Smooth muscle cell (in vitro differentiated cells): ENCODE measurements around the gene BTBD9. TPM values are rescaled to one million over a fixed set of nuclear protein-coding genes. Genes with fewer than 3 reads are reported as not detected.
A peak's percentile ranks its signal among the peaks of the same experiment; 100 is the strongest.

ENCODE experiments used
- DNase-seq: peaks from one replicate; lab custom pipeline; 2025; ENCODE audit not compliant: unreplicated experiment; lab: John Stamatoyannopoulos, UW
- H2AFZ ChIP-seq: fragments of 200-600 bp; sonication (generic); 2 replicates; pipeline ENCODE4 v1.6.0; 2016; ENCODE audit warnings: antibody characterized with exemption, low read depth, mild to moderate bottlenecking
- H3F3A ChIP-seq: fragments of 200-600 bp; sonication (generic); 2 replicates; pipeline ENCODE4 v1.6.0; 2017; ENCODE audit warnings: antibody characterized with exemption, low read depth
- H3K27ac ChIP-seq: fragments of 200-600 bp; sonication (generic); 2 replicates; pipeline ENCODE4 v1.5.1; 2016; ENCODE audit warnings: low read depth, mild to moderate bottlenecking
- H3K27me3 ChIP-seq: fragments of 200-600 bp; sonication (generic); 2 replicates; pipeline ENCODE4 v1.6.1; 2016; ENCODE audit warnings: low read depth, mild to moderate bottlenecking
- H3K36me3 ChIP-seq: fragments of 200-600 bp; sonication (generic); 2 replicates; pipeline ENCODE4 v1.5.1; 2016; ENCODE audit warnings: low read depth
- H3K4me1 ChIP-seq: fragments of 200-600 bp; sonication (generic); 2 replicates; pipeline ENCODE4 v1.5.1; 2016; ENCODE audit warnings: low read depth
- H3K4me2 ChIP-seq: fragments of 200-600 bp; sonication (generic); 2 replicates; pipeline ENCODE4 v1.6.0; 2016; ENCODE audit warnings: mild to moderate bottlenecking
- H3K4me3 ChIP-seq: fragments of 200-600 bp; sonication (generic); 2 replicates; pipeline ENCODE4 v1.5.1; 2016; ENCODE audit warnings: mild to moderate bottlenecking
- H3K79me2 ChIP-seq: fragments of 200-600 bp; sonication (generic); 2 replicates; pipeline ENCODE4 v1.6.0; 2016; ENCODE audit warnings: low read depth, mild to moderate bottlenecking
- H3K9ac ChIP-seq: fragments of 200-600 bp; sonication (generic); 2 replicates; pipeline ENCODE4 v1.6.0; 2016; ENCODE audit warnings: low read depth
- H3K9me3 ChIP-seq: fragments of 200-600 bp; sonication (generic); replicated peaks from 2 replicates; pipeline ENCODE4 v1.5.1; 2016; ENCODE audit warnings: low read depth
- H4K20me1 ChIP-seq: fragments of 200-600 bp; sonication (generic); 2 replicates; pipeline ENCODE4 v1.6.0; 2016; ENCODE audit warnings: low read depth
- WGBS: methylation state at CpG from one replicate; pipeline ENCODE4 v1.1.7; 2016; ENCODE audit warnings: low lambda C conversion rate; 5-methylcytosine and 5-hydroxymethylcytosine counted together
- polyA plus RNA-seq: library from polyadenylated mRNA; unstranded; fragments of >200 nt; fragmentation: Nextera tagmentation; extraction: Ambion mirVana; gene quantifications from 2 replicates; pipeline ENCODE4 v1.2.1, GENCODE V29; 2016
- total RNA-seq: library from RNA; depleted of rRNA; stranded (reverse); fragments of >200 nt; gene quantifications from 2 replicates; pipeline ENCODE4 v1.2.3, GENCODE V29; 2014
- TF ChIP-seq, protein P1 (sequence below): fragments of 200-600 bp; sonication (generic); IDR thresholded peaks from 2 replicates; pipeline ENCODE4 v1.5.1; 2017; ENCODE audit warnings: borderline replicate concordance, mild to moderate bottlenecking, antibody characterized with exemption; ENCODE audit not compliant: insufficient read depth, poor library complexity, severe bottlenecking

Gene BTBD9
- total and polyA plus RNA-seq, 2 experiments from 2014 or later, result 5.6 to 12.5 TPM

DNA sequence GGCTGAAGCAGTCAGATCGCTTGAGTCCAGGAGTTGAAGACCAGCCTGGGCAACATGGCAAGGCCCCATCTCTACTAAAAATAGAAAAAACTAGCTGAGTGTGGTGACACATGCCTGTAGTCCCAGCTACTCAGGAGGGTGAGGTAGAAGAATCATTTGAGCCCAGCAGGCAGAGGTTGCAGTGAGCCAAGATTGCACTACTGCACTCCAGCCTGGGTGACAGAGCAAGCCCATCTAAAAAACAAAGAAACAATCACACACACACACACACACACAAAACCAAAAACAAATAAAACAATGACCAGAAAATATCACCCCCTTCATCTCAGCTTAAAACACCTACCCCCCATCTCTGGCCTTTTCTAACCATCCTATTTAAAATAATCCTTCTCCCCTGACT is 68.0 kb downstream of the BTBD9 start:
- 86% methylated on average over 1 of the region's 1 CpG for WGBS
- Histone ChIP-seq H3K79me2 (no peaks in the 10 kb centered on the region), H4K20me1 (no peaks in the 10 kb centered on the region), H2AFZ (no peak overlapping the region), H3K36me3 (no peaks in the 10 kb centered on the region), H3K4me2 (no peak overlapping the region), H3K4me1 (no peaks in the 10 kb centered on the region), H3K27ac (no peak overlapping the region), H3F3A (no peaks in the 10 kb centered on the region), H3K9ac (no peak overlapping the region), H3K4me3 (no peak overlapping the region), H3K27me3 (no peaks in the 10 kb centered on the region), H3K9me3 (no peaks in the 10 kb centered on the region)
- DNase-seq, result no peak
- TF ChIP-seq, protein P1, sequence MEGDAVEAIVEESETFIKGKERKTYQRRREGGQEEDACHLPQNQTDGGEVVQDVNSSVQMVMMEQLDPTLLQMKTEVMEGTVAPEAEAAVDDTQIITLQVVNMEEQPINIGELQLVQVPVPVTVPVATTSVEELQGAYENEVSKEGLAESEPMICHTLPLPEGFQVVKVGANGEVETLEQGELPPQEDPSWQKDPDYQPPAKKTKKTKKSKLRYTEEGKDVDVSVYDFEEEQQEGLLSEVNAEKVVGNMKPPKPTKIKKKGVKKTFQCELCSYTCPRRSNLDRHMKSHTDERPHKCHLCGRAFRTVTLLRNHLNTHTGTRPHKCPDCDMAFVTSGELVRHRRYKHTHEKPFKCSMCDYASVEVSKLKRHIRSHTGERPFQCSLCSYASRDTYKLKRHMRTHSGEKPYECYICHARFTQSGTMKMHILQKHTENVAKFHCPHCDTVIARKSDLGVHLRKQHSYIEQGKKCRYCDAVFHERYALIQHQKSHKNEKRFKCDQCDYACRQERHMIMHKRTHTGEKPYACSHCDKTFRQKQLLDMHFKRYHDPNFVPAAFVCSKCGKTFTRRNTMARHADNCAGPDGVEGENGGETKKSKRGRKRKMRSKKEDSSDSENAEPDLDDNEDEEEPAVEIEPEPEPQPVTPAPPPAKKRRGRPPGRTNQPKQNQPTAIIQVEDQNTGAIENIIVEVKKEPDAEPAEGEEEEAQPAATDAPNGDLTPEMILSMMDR, result no peak

DNA sequence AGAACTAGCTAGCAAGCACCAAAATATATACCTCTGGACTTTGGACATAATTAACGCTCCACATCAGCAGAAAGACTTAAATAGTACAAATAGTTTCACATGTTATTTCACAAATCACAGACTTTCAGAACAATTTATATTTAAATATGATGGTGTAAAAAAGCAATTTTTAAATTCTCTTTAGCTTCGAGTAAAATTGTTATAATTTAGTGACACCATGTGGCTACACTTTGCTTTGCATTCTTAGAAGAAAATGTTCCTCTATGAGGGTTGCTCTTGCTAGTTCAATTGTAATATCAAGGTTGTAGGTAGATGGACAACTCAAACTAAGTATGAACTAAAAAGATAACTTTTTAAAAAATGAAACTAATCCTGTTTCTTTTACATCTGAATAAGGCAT is 69.0 kb downstream of the BTBD9 start:
- Histone ChIP-seq H3K27ac (no peak overlapping the region), H3K36me3 (no peaks in the 10 kb centered on the region), H4K20me1 (no peaks in the 10 kb centered on the region), H3F3A (no peaks in the 10 kb centered on the region), H3K79me2 (no peaks in the 10 kb centered on the region), H3K9me3 (no peaks in the 10 kb centered on the region), H2AFZ (no peak overlapping the region), H3K9ac (no peak overlapping the region), H3K4me3 (no peak overlapping the region), H3K27me3 (no peaks in the 10 kb centered on the region), H3K4me2 (no peak overlapping the region), H3K4me1 (no peaks in the 10 kb centered on the region)
- 67% methylated on average over 2 of the region's 2 CpGs for WGBS
- TF ChIP-seq, protein P1, result peak; percentile 47
- no peak for DNase-seq

DNA sequence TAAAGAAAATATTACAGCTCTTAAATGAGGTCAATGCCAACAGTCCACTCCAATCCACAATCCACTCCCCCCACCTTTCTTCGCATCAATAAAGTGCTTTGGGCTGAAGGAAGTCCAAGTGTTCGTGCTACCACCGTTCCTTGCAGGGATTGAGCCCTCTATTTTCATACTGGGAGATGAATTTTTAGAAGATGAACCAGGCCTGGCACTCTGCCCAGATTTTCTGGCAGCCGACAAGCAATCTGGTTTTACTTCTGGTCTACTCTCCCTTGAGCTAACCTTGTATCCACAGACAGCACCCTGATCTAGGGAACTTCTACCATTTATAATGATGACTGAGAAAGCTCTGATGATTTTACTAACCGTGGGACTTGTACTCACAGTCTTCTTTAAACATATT is 72.3 kb downstream of the BTBD9 start:
- Histone ChIP-seq H3K9me3 (no peaks in the 10 kb centered on the region), H3K27ac (no peak overlapping the region), H3K4me2 (no peak overlapping the region), H3K27me3 (no peaks in the 10 kb centered on the region), H3K4me3 (no peak overlapping the region), H4K20me1 (no peaks in the 10 kb centered on the region), H3K4me1 (no peaks in the 10 kb centered on the region), H2AFZ (no peak overlapping the region), H3K9ac (no peak overlapping the region), H3K79me2 (no peaks in the 10 kb centered on the region), H3K36me3 (no peaks in the 10 kb centered on the region), H3F3A (no peaks in the 10 kb centered on the region)
- TF ChIP-seq, protein P1, result no peak
- DNase-seq, result peak; percentile 12
- 50% methylated on average over 5 of the region's 5 CpGs for WGBS

DNA sequence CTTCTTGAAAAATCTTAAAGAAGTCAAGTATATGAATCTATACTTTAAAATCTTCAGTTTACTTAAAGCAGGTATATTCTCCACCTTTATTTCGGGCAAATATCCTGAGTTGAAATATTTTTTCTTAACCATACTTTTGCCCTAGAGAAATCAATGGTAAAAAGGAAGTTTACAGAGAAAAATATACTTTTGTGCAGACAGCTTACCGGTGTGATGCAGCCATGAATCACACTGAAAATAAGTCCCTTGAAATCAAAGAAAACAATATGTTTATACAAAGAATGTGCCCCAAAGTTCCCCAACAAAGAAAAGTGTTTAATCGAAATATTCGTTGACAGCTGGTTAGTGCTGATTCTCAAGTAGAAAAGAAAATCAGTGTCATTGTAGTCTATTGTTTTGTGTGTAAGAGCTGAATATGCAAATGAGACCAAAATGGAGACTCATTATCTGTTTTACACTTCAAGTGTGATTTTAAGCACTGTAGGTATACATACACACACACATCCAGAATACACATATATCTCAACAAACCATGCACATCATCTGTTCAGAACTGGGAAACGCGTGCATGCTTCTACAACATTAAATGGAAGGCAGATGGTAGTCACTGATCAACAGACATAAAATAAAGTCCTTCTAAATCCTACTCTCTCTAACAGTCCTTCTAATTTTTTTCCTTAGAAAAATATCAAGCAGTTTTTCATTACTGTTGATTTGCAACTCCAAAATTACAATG is 73.3 kb downstream of the BTBD9 start:
- H4K20me1 ChIP-seq, result no peaks in the 10 kb centered on the region
- TF ChIP-seq, protein P1, result no peak
- H3K79me2 ChIP-seq, result no peaks in the 10 kb centered on the region
- no peaks in the 10 kb centered on the region for H3F3A ChIP-seq
- H2AFZ ChIP-seq, result no peak overlapping the region
- H3K4me3 ChIP-seq, result no peak overlapping the region
- no peaks in the 10 kb centered on the region for H3K4me1 ChIP-seq
- no peak overlapping the region for H3K27ac ChIP-seq
- no peaks in the 10 kb centered on the region for H3K27me3 ChIP-seq
- H3K36me3 ChIP-seq, result no peaks in the 10 kb centered on the region
- no peak for DNase-seq
- no peaks in the 10 kb centered on the region for H3K9me3 ChIP-seq
- H3K4me2 ChIP-seq, result no peak overlapping the region
- no peak overlapping the region for H3K9ac ChIP-seq
- WGBS, result 87% methylated on average over 6 of the region's 6 CpGs
